Measurements from ENCODE around the gene ISYNA1. TPM values are rescaled to one million over a fixed set of nuclear protein-coding genes. Genes with fewer than 3 reads are reported as not detected.
"Not testable (repeated sequence)": the region's sequence is repeated elsewhere in the genome, so short reads cannot be mapped to it uniquely, and the experiment has no call there.

The ISYNA1 gene
- total and polyA plus RNA-seq, 11 donors: 14.0 to 60.6 (median 24.0) TPM

DNA sequence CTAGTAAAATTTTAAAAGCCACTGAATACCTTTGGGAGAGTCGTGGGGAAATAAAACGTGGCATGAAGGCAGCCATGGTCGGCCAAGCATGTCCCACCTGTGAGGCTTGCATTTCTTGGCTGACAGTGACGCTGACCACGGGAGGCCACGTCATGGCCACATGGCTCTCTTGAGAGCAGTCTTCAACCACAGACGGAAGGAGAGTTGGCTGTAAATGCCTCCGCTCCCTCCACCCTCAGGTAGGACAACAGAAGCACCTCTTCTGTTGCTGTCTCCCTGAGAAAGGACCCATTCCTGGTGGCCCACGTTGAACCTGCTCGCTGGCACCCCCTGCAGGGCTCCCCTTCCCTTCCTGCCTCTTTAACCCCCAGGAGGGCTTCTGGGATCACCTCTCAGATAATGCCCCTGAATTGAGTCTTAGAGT is 29.9 kb downstream of the ISYNA1 start:
- H3K4me1 ChIP-seq: peaks cover 0 to 4% (median 0%) of the 10 kb centered on the region in 12 donors
- H3K4me3 ChIP-seq: no peak overlapping the region
- TF ChIP-seq, protein P1, sequence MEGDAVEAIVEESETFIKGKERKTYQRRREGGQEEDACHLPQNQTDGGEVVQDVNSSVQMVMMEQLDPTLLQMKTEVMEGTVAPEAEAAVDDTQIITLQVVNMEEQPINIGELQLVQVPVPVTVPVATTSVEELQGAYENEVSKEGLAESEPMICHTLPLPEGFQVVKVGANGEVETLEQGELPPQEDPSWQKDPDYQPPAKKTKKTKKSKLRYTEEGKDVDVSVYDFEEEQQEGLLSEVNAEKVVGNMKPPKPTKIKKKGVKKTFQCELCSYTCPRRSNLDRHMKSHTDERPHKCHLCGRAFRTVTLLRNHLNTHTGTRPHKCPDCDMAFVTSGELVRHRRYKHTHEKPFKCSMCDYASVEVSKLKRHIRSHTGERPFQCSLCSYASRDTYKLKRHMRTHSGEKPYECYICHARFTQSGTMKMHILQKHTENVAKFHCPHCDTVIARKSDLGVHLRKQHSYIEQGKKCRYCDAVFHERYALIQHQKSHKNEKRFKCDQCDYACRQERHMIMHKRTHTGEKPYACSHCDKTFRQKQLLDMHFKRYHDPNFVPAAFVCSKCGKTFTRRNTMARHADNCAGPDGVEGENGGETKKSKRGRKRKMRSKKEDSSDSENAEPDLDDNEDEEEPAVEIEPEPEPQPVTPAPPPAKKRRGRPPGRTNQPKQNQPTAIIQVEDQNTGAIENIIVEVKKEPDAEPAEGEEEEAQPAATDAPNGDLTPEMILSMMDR (IDR thresholded peaks at IDR 0.05): peak; percentile 16 to 51 (median 40)
- TF ChIP-seq POLR2A (IDR thresholded peaks at IDR 0.05): no peak
- H3K9me3 ChIP-seq: no peaks in the 10 kb centered on the region
- ATAC-seq (peak in 2 of 4 donors; percentile 22 to 30), DNase-seq (peak in 2 of 5 donors; percentile 41 to 44)
- H3K27me3 ChIP-seq: no peaks in the 10 kb centered on the region
- intact Hi-C loops (cut with DNase I): loop anchor here in 2 of 10 donors (2.0 to 10.0 kb wide), 2 partner anchors 59 to 153 kb away; a partner anchor contains a TSS
- H3K36me3 ChIP-seq: no peaks in the 10 kb centered on the region
- no peak overlapping the region for H3K27ac ChIP-seq
- WGBS, 4 donors: 54 to 59% (median 56%) methylated on average over 9 to 10 of the region's 10 CpGs

DNA sequence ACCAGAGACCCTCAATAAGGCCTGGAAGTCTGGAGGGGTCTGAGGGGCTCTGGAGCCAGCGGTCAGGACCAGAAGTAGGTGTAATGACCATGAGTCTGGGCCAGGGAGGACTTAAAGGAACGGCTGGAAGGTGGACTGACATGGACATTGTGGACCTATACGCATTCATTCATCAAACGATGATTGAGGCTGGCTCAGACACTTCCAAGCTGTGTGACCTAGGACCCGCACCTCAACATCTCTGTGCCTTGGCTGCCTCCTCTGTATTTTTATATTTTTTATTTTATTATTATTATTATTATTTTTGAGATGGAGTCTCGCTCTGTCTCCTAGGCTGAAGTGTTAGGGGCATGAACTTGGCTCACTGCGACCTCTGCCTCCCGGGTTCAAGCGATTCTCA is 31.2 kb downstream of the ISYNA1 start:
- DNase-seq: no peak
- no peak for ATAC-seq
- Histone ChIP-seq H3K27me3 (no peaks in the 10 kb centered on the region), H3K27ac (no peak overlapping the region), H3K36me3 (no peaks in the 10 kb centered on the region), H3K9me3 (no peaks in the 10 kb centered on the region), H3K4me1 (peaks cover 0 to 9% (median 0%) of the 10 kb centered on the region in 12 donors), H3K4me3 (no peak overlapping the region)
- intact Hi-C loops (cut with DNase I): loop anchor here in 1 of 10 donors (10.0 kb wide), 1 partner anchor 152 kb away; a partner anchor contains a TSS
- TF ChIP-seq POLR2A (IDR thresholded peaks at IDR 0.05): no peak
- WGBS, 4 donors: 90 to 94% (median 92%) methylated on average over 9 of the region's 9 CpGs

DNA sequence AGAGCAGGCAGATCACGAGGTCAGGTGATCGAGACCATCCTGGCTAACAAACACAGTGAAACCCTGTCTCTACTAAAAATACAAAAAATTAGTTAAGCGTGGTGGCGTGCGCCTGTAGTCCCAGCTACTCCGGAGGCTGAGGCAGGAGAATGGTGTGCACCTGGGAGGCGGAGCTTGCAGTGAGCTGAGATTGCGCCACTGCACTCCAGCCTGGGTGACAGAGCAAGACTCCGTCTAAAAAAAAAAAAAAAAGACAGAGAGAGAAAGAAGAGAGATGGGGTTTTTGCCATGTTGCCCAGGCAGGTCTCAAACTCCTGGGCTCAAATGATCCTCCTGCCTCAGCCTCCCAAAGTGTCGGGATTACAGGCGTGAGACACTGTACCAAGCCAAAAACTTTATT is 32.2 kb downstream of the ISYNA1 start:
- WGBS, 4 donors: 92 to 94% (median 93%) methylated on average over 11 of the region's 11 CpGs
- not testable (repeated sequence) for H3K9me3 ChIP-seq, H3K36me3 ChIP-seq, ATAC-seq, H3K27me3 ChIP-seq, H3K27ac ChIP-seq, DNase-seq, H3K4me3 ChIP-seq
- intact Hi-C loops (cut with DNase I): loop anchor here in 1 of 10 donors (10.0 kb wide), 1 partner anchor 151 kb away; a partner anchor contains a TSS
- peaks cover 0 to 15% (median 0%) of the 10 kb centered on the region in 12 donors for H3K4me1 ChIP-seq

DNA sequence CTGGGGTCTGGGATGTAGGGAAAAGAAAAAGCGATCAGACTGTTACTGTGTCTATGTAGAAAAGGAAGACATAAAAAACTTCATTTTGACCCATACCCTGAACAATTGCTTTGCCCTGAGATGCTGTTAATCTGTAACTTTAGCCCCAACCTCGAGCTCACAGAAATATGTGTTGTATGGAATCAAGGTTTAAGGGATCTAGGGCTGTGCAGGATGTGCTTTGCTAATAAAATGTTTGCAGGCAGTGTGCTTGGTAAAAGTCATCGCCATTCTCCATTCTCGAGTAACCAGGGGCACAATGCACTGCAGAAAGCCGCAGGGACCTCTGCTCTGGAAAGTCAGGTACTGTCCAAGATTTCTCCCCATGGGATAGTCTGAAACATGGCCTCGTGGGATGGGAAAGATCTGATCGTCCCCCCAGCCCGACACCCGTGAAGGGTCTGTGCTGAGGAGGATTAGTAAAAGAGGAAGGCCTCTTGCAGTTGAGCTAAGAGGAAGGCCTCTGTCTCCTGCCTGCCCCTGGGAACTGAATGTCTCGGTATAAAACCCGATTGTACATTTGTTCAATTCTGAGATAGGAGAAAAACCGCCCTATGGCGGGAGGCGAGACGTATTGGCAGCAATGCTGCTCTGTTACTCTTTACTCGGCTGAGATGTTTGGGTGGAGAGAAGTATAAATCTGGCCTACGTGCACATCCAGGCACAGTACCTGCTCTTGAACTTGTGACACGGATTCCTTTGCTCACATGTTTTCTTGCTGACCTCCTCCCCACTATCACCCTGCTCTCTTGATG is 35.3 kb downstream of the ISYNA1 start:
- intact Hi-C loops (cut with DNase I): loop anchor here in 2 of 10 donors (5.0 to 10.0 kb wide), 2 partner anchors 140 to 148 kb away; a partner anchor contains a TSS

DNA sequence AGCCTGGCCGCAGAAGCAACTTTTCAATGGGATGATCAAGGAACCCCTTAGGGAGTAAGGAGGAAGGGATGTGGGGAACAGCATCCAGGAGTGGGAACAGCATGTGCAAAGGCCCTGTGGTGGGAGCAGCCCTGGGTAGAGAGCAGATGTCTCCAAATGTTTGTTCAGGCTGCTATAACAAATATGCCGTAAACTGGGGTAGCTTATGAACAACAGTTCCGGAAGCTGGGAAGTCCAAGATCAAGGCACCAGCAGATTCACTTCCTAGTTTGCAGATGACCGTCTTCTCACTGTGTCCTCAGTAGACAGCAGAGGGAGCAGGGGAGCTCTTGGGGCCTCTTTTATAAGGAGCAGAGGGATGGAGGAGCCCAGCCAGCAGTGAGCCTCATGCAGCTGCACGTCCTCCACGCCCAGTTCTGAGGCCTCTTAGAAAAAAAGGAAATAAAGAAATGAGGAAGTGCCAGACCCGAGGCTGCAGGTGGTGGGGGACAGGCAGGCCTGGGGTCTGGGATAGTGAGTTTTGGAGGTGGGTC is 36.3 kb downstream of the ISYNA1 start:
- ATAC-seq (peak; percentile 81 to 90 (median 82)), DNase-seq (peak in 3 of 5 donors; percentile 65 to 84 (median 72))
- Histone ChIP-seq H3K27me3 (peaks cover 0 to 18% (median 0%) of the 10 kb centered on the region in 9 donors), H3K27ac (peak overlapping the region in 1 of 12 donors; percentile 74), H3K4me1 (peaks cover 0 to 53% (median 0%) of the 10 kb centered on the region in 12 donors), H3K9me3 (no peaks in the 10 kb centered on the region), H3K4me3 (no peak overlapping the region), H3K36me3 (no peaks in the 10 kb centered on the region)
- TF ChIP-seq POLR2A (IDR thresholded peaks at IDR 0.05): no peak
- TF ChIP-seq, protein P1 (IDR thresholded peaks at IDR 0.05): peak in 9 of 12 donors; percentile 11 to 41 (median 23)
- WGBS, 4 donors: 45 to 63% (median 51%) methylated on average over 7 of the region's 7 CpGs
- intact Hi-C loops (cut with DNase I): loop anchor here in 2 of 10 donors (5.0 to 10.0 kb wide), 2 partner anchors 139 to 147 kb away; a partner anchor contains a TSS

More for the DNA sequence above, 35.3 kb downstream of the ISYNA1 start:
- H3K9me3 ChIP-seq, H3K27me3 ChIP-seq, DNase-seq, H3K4me3 ChIP-seq, H3K36me3 ChIP-seq, ATAC-seq: not testable (repeated sequence)
- peak overlapping the region in 1 of 12 donors; percentile 74 for H3K27ac ChIP-seq
- H3K4me1 ChIP-seq: peaks cover 0 to 46% (median 0%) of the 10 kb centered on the region in 12 donors
- WGBS, 4 donors: 78 to 86% (median 78%) methylated on average over 17 to 18 of the region's 18 CpGs

Measured in heart left ventricle (tissue), 16 donors.